Transverse colon (tissue), 4 donors: ENCODE measurements around the gene TMEM220.

ENCODE experiments used
- EP300 ChIP-seq: sonication (generic); formaldehyde crosslinking; IDR thresholded peaks from one replicate; pipeline ENCODE4 v1.6.1; 2017; ENCODE audit warnings: antibody characterized with exemption, low read depth
- POLR2A ChIP-seq: fragments of 450-650 bp; IDR thresholded peaks from one replicate; pipeline ENCODE4 v1.6.1; 2016; ENCODE audit warnings: antibody characterized with exemption, mild to moderate bottlenecking, moderate library complexity
- POLR2AphosphoS5 ChIP-seq, 3 donors: sonication (generic); formaldehyde crosslinking; IDR thresholded peaks; one replicate each; pipeline ENCODE4 v1.6.1; 2016; ENCODE audit warnings: antibody characterized with exemption in 3 of 3
- TF ChIP-seq, protein P1 (sequence below), 5 experiments: fragments of 200-600 bp in 3 of 5; fragments of 450-650 bp in 2 of 5; sonication (generic) in 3 of 5; IDR thresholded peaks; 1 replicate in 2 of 5; 2 replicates in 3 of 5; pipeline ENCODE4 v1.5.1; 2016 to 2017; ENCODE audit warnings: antibody characterized with exemption in 5 of 5, inconsistent platforms in 3 of 5, mild to moderate bottlenecking in 2 of 5, moderate library complexity in 1 of 5

DNA sequence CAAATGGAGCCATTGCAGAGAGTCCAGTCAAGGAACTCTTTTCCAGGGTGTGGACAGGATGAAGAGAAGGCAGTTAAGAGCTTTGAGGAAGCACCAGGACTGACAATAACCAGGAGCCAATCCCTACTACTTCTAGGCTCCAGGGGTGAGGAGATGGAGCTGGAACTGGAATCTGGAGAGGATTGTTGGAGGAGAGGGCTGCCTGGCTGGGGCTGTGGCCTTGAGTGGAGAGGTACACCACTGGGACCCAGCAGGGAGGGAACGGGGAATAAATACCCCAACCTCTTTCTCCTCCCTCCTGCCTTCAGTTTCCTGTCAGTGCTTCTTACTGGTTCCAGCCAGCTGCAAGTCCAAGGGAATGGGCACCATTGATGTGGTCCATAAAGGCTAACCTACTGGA, 32.2 kb upstream of the TMEM220 start:
- TF ChIP-seq, protein P1, sequence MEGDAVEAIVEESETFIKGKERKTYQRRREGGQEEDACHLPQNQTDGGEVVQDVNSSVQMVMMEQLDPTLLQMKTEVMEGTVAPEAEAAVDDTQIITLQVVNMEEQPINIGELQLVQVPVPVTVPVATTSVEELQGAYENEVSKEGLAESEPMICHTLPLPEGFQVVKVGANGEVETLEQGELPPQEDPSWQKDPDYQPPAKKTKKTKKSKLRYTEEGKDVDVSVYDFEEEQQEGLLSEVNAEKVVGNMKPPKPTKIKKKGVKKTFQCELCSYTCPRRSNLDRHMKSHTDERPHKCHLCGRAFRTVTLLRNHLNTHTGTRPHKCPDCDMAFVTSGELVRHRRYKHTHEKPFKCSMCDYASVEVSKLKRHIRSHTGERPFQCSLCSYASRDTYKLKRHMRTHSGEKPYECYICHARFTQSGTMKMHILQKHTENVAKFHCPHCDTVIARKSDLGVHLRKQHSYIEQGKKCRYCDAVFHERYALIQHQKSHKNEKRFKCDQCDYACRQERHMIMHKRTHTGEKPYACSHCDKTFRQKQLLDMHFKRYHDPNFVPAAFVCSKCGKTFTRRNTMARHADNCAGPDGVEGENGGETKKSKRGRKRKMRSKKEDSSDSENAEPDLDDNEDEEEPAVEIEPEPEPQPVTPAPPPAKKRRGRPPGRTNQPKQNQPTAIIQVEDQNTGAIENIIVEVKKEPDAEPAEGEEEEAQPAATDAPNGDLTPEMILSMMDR (IDR thresholded peaks at IDR 0.05) = no peak
- no peak for TF ChIP-seq POLR2A
- no peak for TF ChIP-seq POLR2AphosphoS5 (IDR thresholded peaks at IDR 0.05)
- no peak for TF ChIP-seq EP300
